Fibroblast of lung (primary cell): ENCODE results near the gene UVRAG. TPM values are rescaled to one million over a fixed set of nuclear protein-coding genes. Genes with fewer than 3 reads are reported as not detected.
A peak's percentile ranks its signal among the peaks of the same experiment; 100 is the strongest.

Source experiments
- DNase-seq, 2 donors: peaks; one replicate each; pipeline versions ENCODE4 v3.0.0 to v3.0.0-alpha.2; 2010; ENCODE audit warnings: low read depth in 2 of 2
- H2AFZ ChIP-seq: 2 replicates; pipeline ENCODE4 v1.5.1; 2012; ENCODE audit warnings: low read length, control low read depth, inconsistent platforms
- H3K27ac ChIP-seq: 2 replicates; pipeline ENCODE4 v1.5.1; 2011; ENCODE audit warnings: low read length, control low read depth; ENCODE audit not compliant: insufficient read depth
- H3K27me3 ChIP-seq: 2 replicates; pipeline ENCODE4 v1.5.1; 2011; ENCODE audit warnings: mild to moderate bottlenecking, low read length; ENCODE audit not compliant: control insufficient read depth, insufficient read depth
- H3K36me3 ChIP-seq: 2 replicates; pipeline ENCODE4 v1.5.1; 2011; ENCODE audit warnings: low read length; ENCODE audit not compliant: control insufficient read depth, insufficient read depth
- H3K4me1 ChIP-seq: 2 replicates; pipeline ENCODE4 v1.5.1; 2011; ENCODE audit warnings: low read length; ENCODE audit not compliant: control insufficient read depth, insufficient read depth; ENCODE audit errors: extremely low read depth
- H3K4me2 ChIP-seq: 2 replicates; pipeline ENCODE4 v1.5.1; 2011; ENCODE audit warnings: low read length, control low read depth; ENCODE audit not compliant: insufficient read depth; ENCODE audit errors: extremely low read depth
- H3K4me3 ChIP-seq, 4 experiments: fragments of 200-600 bp in 1 of 4; sonication (generic) in 1 of 4; replicated peaks in 1 of 4; 2 replicates each; pipeline ENCODE4 v1.5.1; 2011 to 2016; ENCODE audit warnings: low read length in 4 of 4, low read depth in 3 of 4, mild to moderate bottlenecking in 3 of 4, control low read depth in 2 of 4, inconsistent platforms in 1 of 4, mixed read lengths in 1 of 4; ENCODE audit not compliant: insufficient read depth in 1 of 4; ENCODE audit errors: control extremely low read depth in 1 of 4
- H3K79me2 ChIP-seq: 2 replicates; pipeline ENCODE4 v1.5.1; 2012; ENCODE audit warnings: mild to moderate bottlenecking, low read length, inconsistent platforms; ENCODE audit not compliant: control insufficient read depth, insufficient read depth
- H3K9ac ChIP-seq: 2 replicates; pipeline ENCODE4 v1.5.1; 2011; ENCODE audit warnings: mild to moderate bottlenecking, low read length, control low read depth; ENCODE audit not compliant: insufficient read depth
- H3K9me3 ChIP-seq: 2 replicates; pipeline ENCODE4 v1.5.1; 2012; ENCODE audit warnings: low read depth, low read length; ENCODE audit not compliant: control insufficient read depth, insufficient read depth
- H4K20me1 ChIP-seq: 2 replicates; pipeline ENCODE4 v1.5.1; 2011; ENCODE audit warnings: low read length; ENCODE audit not compliant: control insufficient read depth, insufficient read depth; ENCODE audit errors: extremely low read depth
- EZH2 ChIP-seq: IDR thresholded peaks from 2 replicates; pipeline ENCODE4 v1.5.1; 2012; ENCODE audit warnings: low read length, control low read depth, mild to moderate bottlenecking; ENCODE audit errors: missing control alignments
- polyA plus RNA-seq, 2 donors: library from polyadenylated mRNA; depleted of rRNA in 1 of 2; stranded (reverse) in 1 of 2; unstranded in 1 of 2; fragments of >200 nt; gene quantifications; 2 replicates each; pipeline ENCODE4 v1.2.1, GENCODE V29; 2011 to 2012; ENCODE audit warnings: missing spikeins in 1 of 2
- total RNA-seq: library from RNA; depleted of rRNA; stranded (reverse); fragments of >200 nt; gene quantifications from 2 replicates; pipeline ENCODE4 v1.2.1, GENCODE V29; 2014
- TF ChIP-seq, protein P1 (sequence below), 2 donors: IDR thresholded peaks in 1 of 2; conservative IDR thresholded peaks in 1 of 2; 1 replicate in 1 of 2; 2 replicates in 1 of 2; pipeline ENCODE4 v1.5.1; 2011 to 2012; ENCODE audit warnings: low read length in 2 of 2, control low read depth in 1 of 2, inconsistent platforms in 1 of 2, low read depth in 1 of 2, mild to moderate bottlenecking in 1 of 2

Gene UVRAG
- total and polyA plus RNA-seq, 2 donors (not counting 1 experiment from before 2014, with no cell fraction given) = 15.8 to 22.1 TPM

DNA sequence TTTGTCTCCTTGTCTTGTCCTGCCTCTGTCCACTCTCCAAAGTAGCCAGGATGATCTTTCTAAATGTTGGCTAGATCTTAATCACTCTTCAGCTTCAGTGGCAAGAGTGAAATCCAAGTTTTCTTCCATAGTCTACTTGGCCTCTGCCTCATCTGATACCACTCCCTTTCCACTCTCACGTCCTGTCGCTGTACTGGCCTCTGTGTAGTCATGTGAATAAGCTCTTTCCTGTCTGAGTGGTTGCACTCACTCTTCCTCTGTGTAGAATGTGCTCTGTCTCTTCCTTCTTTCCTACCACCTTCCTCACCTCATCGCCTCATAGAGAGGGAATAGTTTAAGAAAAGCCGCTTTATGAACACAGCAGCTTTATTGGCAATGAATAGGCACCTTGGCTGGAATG, 304.8 kb downstream of the UVRAG start:
- H3K27me3 ChIP-seq = no peaks in the 10 kb centered on the region
- H3K9ac ChIP-seq = no peak overlapping the region
- no peak overlapping the region for H3K4me2 ChIP-seq
- no peak overlapping the region for H2AFZ ChIP-seq
- TF ChIP-seq, protein P1, sequence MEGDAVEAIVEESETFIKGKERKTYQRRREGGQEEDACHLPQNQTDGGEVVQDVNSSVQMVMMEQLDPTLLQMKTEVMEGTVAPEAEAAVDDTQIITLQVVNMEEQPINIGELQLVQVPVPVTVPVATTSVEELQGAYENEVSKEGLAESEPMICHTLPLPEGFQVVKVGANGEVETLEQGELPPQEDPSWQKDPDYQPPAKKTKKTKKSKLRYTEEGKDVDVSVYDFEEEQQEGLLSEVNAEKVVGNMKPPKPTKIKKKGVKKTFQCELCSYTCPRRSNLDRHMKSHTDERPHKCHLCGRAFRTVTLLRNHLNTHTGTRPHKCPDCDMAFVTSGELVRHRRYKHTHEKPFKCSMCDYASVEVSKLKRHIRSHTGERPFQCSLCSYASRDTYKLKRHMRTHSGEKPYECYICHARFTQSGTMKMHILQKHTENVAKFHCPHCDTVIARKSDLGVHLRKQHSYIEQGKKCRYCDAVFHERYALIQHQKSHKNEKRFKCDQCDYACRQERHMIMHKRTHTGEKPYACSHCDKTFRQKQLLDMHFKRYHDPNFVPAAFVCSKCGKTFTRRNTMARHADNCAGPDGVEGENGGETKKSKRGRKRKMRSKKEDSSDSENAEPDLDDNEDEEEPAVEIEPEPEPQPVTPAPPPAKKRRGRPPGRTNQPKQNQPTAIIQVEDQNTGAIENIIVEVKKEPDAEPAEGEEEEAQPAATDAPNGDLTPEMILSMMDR (conservative IDR thresholded peaks at IDR 0.05 in 1 of 2, IDR thresholded peaks at IDR 0.05 in 1 of 2; ENCODE audit: low read depth in 1 of 2, low read length in 2 of 2) = no peak
- no peak for TF ChIP-seq EZH2
- peaks cover 6% of the 10 kb centered on the region for H3K4me1 ChIP-seq
- no peak overlapping the region for H3K4me3 ChIP-seq
- no peaks in the 10 kb centered on the region for H3K36me3 ChIP-seq
- no peak for DNase-seq
- no peaks in the 10 kb centered on the region for H3K79me2 ChIP-seq
- no peak overlapping the region for H3K27ac ChIP-seq
- no peaks in the 10 kb centered on the region for H4K20me1 ChIP-seq
- H3K9me3 ChIP-seq = no peaks in the 10 kb centered on the region

DNA sequence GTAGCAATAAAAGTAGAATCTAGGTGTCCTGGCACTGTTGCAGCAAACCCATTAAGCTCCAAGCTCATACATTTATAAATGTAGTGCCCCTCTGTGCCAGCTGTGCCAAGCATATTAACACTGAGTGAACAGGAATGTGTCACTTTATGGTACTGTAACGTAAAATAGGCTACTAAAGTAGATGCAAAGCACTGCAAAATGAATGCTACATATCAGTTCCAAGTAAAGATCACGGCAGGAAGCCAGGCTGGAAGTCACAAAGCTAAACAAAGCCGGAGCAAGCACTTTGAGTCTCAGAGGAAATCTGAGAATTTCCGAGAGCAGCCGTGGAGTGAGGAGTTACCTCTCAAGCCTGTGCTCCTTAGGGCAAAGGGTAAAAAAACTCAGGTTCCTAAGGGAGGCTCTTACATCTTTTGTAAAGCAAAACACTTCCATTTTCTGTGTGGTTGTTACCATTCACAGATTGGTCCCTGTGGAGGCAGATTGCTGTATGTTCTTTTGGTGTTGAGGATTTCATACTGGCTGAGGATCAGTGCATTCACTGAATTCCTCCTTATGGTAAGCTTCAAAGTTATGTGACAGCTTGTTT, 305.6 kb downstream of the UVRAG start:
- TF ChIP-seq, protein P1 (conservative IDR thresholded peaks at IDR 0.05 in 1 of 2, IDR thresholded peaks at IDR 0.05 in 1 of 2; ENCODE audit: low read depth in 1 of 2, low read length in 2 of 2) = no peak
- no peak for TF ChIP-seq EZH2
- Histone ChIP-seq H3K4me3 (no peak overlapping the region), H3K27me3 (no peaks in the 10 kb centered on the region), H3K4me2 (peak overlapping the region; percentile 66), H3K79me2 (no peaks in the 10 kb centered on the region), H3K27ac (no peak overlapping the region), H2AFZ (no peak overlapping the region), H3K36me3 (no peaks in the 10 kb centered on the region), H3K4me1 (peaks cover 8% of the 10 kb centered on the region), H3K9ac (no peak overlapping the region), H4K20me1 (no peaks in the 10 kb centered on the region), H3K9me3 (no peaks in the 10 kb centered on the region)
- DNase-seq = peak in 1 of 2 donors; percentile 45

DNA sequence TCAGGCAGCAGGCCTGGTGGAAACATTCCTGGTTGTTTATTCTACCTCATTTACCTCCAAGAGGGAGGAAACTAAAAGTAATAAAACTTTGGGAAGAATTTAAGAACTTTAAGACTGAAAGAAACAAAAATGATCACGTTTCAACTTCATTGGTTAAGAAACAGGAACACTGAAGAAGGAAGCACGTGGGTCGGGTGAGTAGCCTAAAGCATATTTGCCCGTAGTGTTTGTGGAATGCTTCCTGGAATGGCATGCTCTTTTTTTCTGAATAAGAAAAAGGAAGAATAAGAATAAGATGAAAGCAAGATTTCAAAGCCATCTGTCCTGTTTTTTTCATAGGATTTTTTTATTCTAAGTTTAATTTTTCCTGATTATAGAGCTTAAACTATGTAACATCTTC, 308.2 kb downstream of the UVRAG start:
- Histone ChIP-seq H3K79me2 (no peaks in the 10 kb centered on the region), H4K20me1 (no peaks in the 10 kb centered on the region), H3K4me2 (no peak overlapping the region), H3K4me3 (no peak overlapping the region), H3K27ac (no peak overlapping the region), H3K27me3 (no peaks in the 10 kb centered on the region), H3K36me3 (no peaks in the 10 kb centered on the region), H3K4me1 (peaks cover 8% of the 10 kb centered on the region), H3K9me3 (no peaks in the 10 kb centered on the region), H2AFZ (no peak overlapping the region), H3K9ac (no peak overlapping the region)
- TF ChIP-seq, protein P1 (conservative IDR thresholded peaks at IDR 0.05 in 1 of 2, IDR thresholded peaks at IDR 0.05 in 1 of 2; ENCODE audit: low read depth in 1 of 2, low read length in 2 of 2) = no peak
- no peak for TF ChIP-seq EZH2
- no peak for DNase-seq
